Testis (tissue), 3 donors: ENCODE measurements around the gene FBXO24. TPM values are rescaled to one million over a fixed set of nuclear protein-coding genes. Genes with fewer than 3 reads are reported as not detected.

Experiments used
- DNase-seq: peaks from one replicate; pipeline ENCODE4 v3.0.0-alpha.2; 2019
- H3K27ac ChIP-seq, 2 donors: fragments of 200-600 bp; sonication (generic); one replicate each; pipeline ENCODE4 v1.5.1; 2019
- H3K27me3 ChIP-seq: fragments of 200-600 bp; sonication (generic); one replicate; pipeline ENCODE4 v1.5.1; 2019
- H3K36me3 ChIP-seq: fragments of 200-600 bp; sonication (generic); one replicate; pipeline ENCODE4 v1.5.1; 2017; ENCODE audit warnings: low read depth; ENCODE audit errors: missing control alignments
- H3K4me1 ChIP-seq: fragments of 200-600 bp; sonication (generic); one replicate; pipeline ENCODE4 v1.5.1; 2019
- H3K4me3 ChIP-seq, 2 donors: fragments of 200-600 bp; sonication (generic); one replicate each; pipeline ENCODE4 v1.5.1; 2017 to 2019
- H3K9me3 ChIP-seq: fragments of 200-600 bp; sonication (generic); one replicate; pipeline ENCODE4 v1.5.1; 2017
- CTCF ChIP-seq, 3 experiments: fragments of 450-650 bp in 2 of 3; fragments of 200-600 bp in 1 of 3; sonication (generic) in 1 of 3; IDR thresholded peaks; one replicate each; pipeline ENCODE4 v1.5.1; 2016 to 2019; ENCODE audit warnings: antibody characterized with exemption in 3 of 3, mild to moderate bottlenecking in 2 of 3, moderate library complexity in 1 of 3
- POLR2A ChIP-seq: fragments of 450-650 bp; IDR thresholded peaks from one replicate; pipeline ENCODE4 v1.6.1; 2017; ENCODE audit warnings: antibody characterized with exemption, mild to moderate bottlenecking, moderate library complexity
- WGBS, 2 donors: methylation state at CpG; one replicate each; pipeline ENCODE4 v1.1.5; 2018; 5-methylcytosine and 5-hydroxymethylcytosine counted together
- intact Hi-C: fragments of 100-400 bp; cut with DNase I; formaldehyde crosslinking; loops from one replicate; pipeline ENCODE4 v1.15.1; 2023; ENCODE audit warnings: low total_unique reads
- polyA plus RNA-seq: library from polyadenylated mRNA; stranded (reverse); fragments of 350-450 nt; fragmentation: Illumina TruSeq; extraction: RNeasy Lipid Tissue Mini Kit (QIAGEN cat#74804); gene quantifications from one replicate; pipeline ENCODE4 v1.2.3, GENCODE V29; 2014; ENCODE audit warnings: low read depth, low replicate concordance; ENCODE audit not compliant: insufficient read depth
- total RNA-seq, 2 donors: library from RNA; depleted of rRNA; stranded (reverse); fragments of >200 nt; gene quantifications; one replicate each; pipeline ENCODE4 v1.2.3, GENCODE V29; 2016

The FBXO24 gene
- total and polyA plus RNA-seq, 3 donors from 2014 or later: 37.5 to 112 (median 74.5) TPM

- Histone ChIP-seq H3K27me3 (no peaks in the 10 kb centered on the region), H3K36me3 (no peaks in the 10 kb centered on the region)
- intact Hi-C loops: no loop called here
Observed at GRCh38 chr7:100573691-100574361, 12.3 kb upstream of the FBXO24 start, which contains the start of gene SAP25. Gene SAP25, minus strand, starts transcription at chr7:100573900. Its CDS starts 158 bp downstream, at chr7:100573742.

DNA sequence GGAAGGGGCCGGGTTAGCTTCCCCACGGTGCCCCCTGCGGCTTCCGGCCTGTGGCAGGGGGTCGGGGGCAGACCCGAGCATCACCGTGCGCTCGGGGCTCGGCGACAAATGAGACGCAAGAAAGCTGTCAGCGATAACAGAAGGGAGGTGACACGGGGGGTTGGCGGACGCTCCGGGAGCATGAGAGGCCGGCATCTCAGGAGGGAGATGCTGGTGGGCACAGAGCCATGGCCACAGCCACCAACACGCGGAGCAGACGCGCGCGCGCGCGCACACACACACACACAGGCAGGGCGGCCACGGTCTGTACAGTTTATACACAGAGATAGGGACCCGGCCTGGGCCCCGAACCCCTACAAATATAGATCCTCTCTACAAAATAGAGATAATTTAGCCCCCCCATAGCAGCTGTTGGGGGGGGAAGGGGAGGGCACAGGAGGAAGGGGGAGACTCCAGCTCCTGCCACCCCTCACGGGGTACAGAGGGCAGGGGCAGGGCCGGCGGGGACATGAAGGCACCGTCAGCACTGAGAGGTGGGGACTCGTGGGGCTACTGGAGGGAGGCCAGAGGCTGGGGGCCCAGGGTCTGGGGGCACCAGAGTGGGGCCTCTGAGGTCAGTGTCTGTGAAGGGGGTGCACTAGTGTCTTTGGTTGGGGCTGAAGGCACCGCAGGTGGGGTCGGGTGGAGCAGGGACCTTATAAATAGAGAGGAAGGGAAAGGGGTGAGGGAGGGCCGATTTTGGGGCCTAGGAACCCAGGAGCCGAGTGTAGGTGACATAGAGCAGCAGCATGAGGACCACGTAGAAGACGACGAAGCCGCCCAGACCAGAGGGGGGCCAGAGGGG, 11.5 kb upstream of the FBXO24 start:
- H3K27ac ChIP-seq: peak overlapping the region; percentile 49 to 71
- WGBS, 2 donors: 72 to 73% methylated on average over 24 to 44 of the region's 44 CpGs
- no peaks in the 10 kb centered on the region for H3K9me3 ChIP-seq
- TF ChIP-seq CTCF (IDR thresholded peaks at IDR 0.05) (no peak), POLR2A (no peak)
- no peak overlapping the region for H3K4me3 ChIP-seq
- no peak for DNase-seq
- intact Hi-C loops: no loop called here
- H3K27me3 ChIP-seq: no peaks in the 10 kb centered on the region
- peaks cover 7% of the 10 kb centered on the region for H3K4me1 ChIP-seq
- no peaks in the 10 kb centered on the region for H3K36me3 ChIP-seq

More at GRCh38 chr7:100573691-100574361, 12.3 kb upstream of the FBXO24 start, which contains the start of gene SAP25:
- Histone ChIP-seq H3K4me1 (peaks cover 15% of the 10 kb centered on the region), H3K27ac (peak within 1 kb of the TSS; percentile 49 to 71), H3K4me3 (peak within 1 kb of the TSS; percentile 27 to 41), H3K9me3 (no peaks in the 10 kb centered on the region)
- WGBS, 2 donors: 72 to 88% methylated on average over 12 to 69 of the region's 70 CpGs
- peak; percentile 56 for DNase-seq
- peak in 2 of 3 experiments; percentile 42 to 53 for TF ChIP-seq CTCF (IDR thresholded peaks at IDR 0.05)
- TF ChIP-seq POLR2A: no peak

DNA sequence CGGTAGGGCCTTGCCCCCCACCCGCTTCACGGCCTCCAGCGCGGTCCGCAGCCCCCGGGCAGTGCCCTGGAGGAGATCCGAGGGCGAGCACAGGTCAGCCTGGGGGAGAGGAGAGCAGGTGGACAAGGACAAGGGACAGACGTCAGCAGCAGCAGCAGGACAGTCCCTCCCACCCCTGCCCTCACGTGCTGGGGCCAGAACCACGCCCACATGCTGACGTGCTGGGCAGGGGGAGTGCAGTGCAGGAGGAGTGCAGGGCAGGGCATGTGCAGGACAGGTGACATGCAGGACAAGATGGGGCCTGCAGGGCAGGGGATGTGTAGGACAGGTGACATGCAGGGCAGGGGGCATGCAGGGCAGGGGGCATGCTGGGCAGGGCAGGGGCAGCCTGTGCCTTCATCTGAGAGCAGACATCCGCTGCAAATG, 10.9 kb upstream of the FBXO24 start:
- Histone ChIP-seq H3K27me3 (no peaks in the 10 kb centered on the region), H3K36me3 (no peaks in the 10 kb centered on the region), H3K4me3 (no peak overlapping the region), H3K27ac (peak overlapping the region; percentile 49 to 71), H3K4me1 (peaks cover under 1% of the 10 kb centered on the region), H3K9me3 (no peaks in the 10 kb centered on the region)
- TF ChIP-seq POLR2A (no peak), CTCF (IDR thresholded peaks at IDR 0.05) (no peak)
- intact Hi-C loops: no loop called here
- DNase-seq: peak; percentile 91
- WGBS, 2 donors: 63 to 76% methylated on average over 14 of the region's 14 CpGs

DNA sequence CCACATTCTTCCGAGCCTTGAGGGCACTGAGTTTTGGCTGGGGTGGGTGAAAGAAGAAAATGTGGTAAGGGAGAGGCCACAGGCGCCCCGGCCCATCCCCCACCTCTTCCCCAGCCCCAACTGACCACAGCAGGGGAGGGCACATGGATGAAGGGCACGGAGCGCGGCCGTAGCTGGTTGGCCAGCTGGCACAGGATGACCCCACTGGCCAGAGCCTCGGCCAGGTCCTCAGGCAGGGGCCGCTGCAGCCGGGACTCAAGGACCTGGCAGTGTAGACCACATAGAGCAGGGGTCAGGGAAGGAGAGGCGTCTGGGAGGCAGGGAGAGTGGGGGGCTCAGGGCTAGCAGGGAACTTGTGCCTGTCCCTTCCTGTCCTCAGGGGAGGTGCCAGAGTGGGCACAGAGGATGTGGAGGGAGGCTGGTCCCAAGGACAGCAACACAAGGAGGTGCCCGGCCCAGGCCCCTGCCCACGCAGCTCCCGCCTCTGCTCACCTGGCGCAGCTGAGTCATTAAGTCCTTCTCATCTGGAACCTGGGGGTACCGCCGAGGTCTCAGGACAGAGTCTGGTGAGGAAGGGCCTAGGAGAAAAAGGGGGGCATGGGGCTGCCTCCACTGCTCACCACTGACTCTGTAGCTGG, 10.3 kb upstream of the FBXO24 start:
- Histone ChIP-seq H3K4me3 (no peak overlapping the region), H3K4me1 (no peaks in the 10 kb centered on the region), H3K27ac (peak overlapping the region; percentile 44 to 68), H3K36me3 (no peaks in the 10 kb centered on the region), H3K27me3 (no peaks in the 10 kb centered on the region), H3K9me3 (no peaks in the 10 kb centered on the region)
- 66 to 70% methylated on average over 12 to 17 of the region's 17 CpGs for WGBS, 2 donors
- TF ChIP-seq POLR2A: no peak
- TF ChIP-seq CTCF (IDR thresholded peaks at IDR 0.05): no peak
- no peak for DNase-seq
- intact Hi-C loops: no loop called here
